HepG2 (cell line): ENCODE measurements around the gene LSMEM2. TPM values are rescaled to one million over a fixed set of nuclear protein-coding genes. Genes with fewer than 3 reads are reported as not detected.

Experiments used
- AGO1 ChIP-seq: fragments of 200-400 bp; formaldehyde crosslinking; IDR thresholded peaks from 2 replicates; pipeline ENCODE4 v1.6.1; 2017; ENCODE audit warnings: mild to moderate bottlenecking, low read depth, low read length, moderate library complexity; ENCODE audit not compliant: poor library complexity, severe bottlenecking
- CBX1 ChIP-seq: IDR thresholded peaks from one replicate; pipeline ENCODE4 v1.6.1; 2016; ENCODE audit warnings: antibody characterized with exemption, low read depth
- FOXK2 ChIP-seq: fragments of 450-650 bp; IDR thresholded peaks from 2 replicates; pipeline ENCODE4 v1.6.1; 2016
- HNF4G ChIP-seq, 2 experiments: sonication (generic) in 1 of 2; formaldehyde crosslinking in 1 of 2; IDR thresholded peaks; 2 replicates each; pipeline versions ENCODE4 v1.4.0 to v1.6.1; 2011 to 2020; ENCODE audit warnings: borderline replicate concordance in 2 of 2, low read depth in 2 of 2, mild to moderate bottlenecking in 2 of 2, low read length in 1 of 2, missing genetic modification reagents in 1 of 2, moderate library complexity in 1 of 2
- IKZF1 ChIP-seq: fragments of 450-650 bp; IDR thresholded peaks from 2 replicates; pipeline ENCODE4 v1.7.1; 2016
- KDM6A ChIP-seq: IDR thresholded peaks from 2 replicates; pipeline ENCODE4 v1.6.1; 2016; ENCODE audit warnings: low read depth
- NFIC ChIP-seq: IDR thresholded peaks from 2 replicates; pipeline ENCODE4 v1.6.1; 2012; ENCODE audit warnings: mild to moderate bottlenecking, low read length, inconsistent platforms
- SIN3B ChIP-seq: fragments of 150-350 bp; IDR thresholded peaks from 2 replicates; pipeline ENCODE4 v1.6.1; 2014; ENCODE audit warnings: low read length
- SKI ChIP-seq: fragments of 450-650 bp; IDR thresholded peaks from one replicate; pipeline ENCODE4 v1.6.1; 2018; ENCODE audit warnings: mild to moderate bottlenecking; ENCODE audit not compliant: partially characterized antibody
- SRSF1 ChIP-seq: fragments of 200-400 bp; formaldehyde crosslinking; optimal IDR thresholded peaks from 2 replicates; pipeline ENCODE3; 2017; ENCODE audit warnings: mild to moderate bottlenecking, low read depth, low read length, moderate library complexity
- TCF12 ChIP-seq, 2 experiments: fragments of 450-650 bp in 1 of 2; sonication (generic) in 1 of 2; formaldehyde crosslinking in 1 of 2; IDR thresholded peaks; 2 replicates each; pipeline versions ENCODE4 v1.6.1 to v1.8.0; 2017 to 2022; ENCODE audit warnings: antibody characterized with exemption in 1 of 2, mild to moderate bottlenecking in 1 of 2, missing genetic modification reagents in 1 of 2, moderate library complexity in 1 of 2
- U2AF2 ChIP-seq: fragments of 200-400 bp; formaldehyde crosslinking; IDR thresholded peaks from 2 replicates; pipeline ENCODE4 v1.6.1; 2017; ENCODE audit warnings: low read depth, mild to moderate bottlenecking, low read length
- YEATS4 ChIP-seq: sonication (generic); formaldehyde crosslinking; IDR thresholded peaks from 2 replicates; pipeline ENCODE4 v1.4.0; 2020; ENCODE audit warnings: missing genetic modification reagents, borderline replicate concordance
- ZNF292 ChIP-seq: sonication (generic); formaldehyde crosslinking; IDR thresholded peaks from 2 replicates; pipeline ENCODE4 v1.8.1; 2022; ENCODE audit warnings: mild to moderate bottlenecking, low read depth, missing genetic modification reagents, borderline replicate concordance
- polyA plus RNA-seq, 8 experiments: library from polyadenylated mRNA; depleted of rRNA in 3 of 8; stranded (reverse) in 7 of 8; unstranded in 1 of 8; fragments of >200 nt; fragmentation: Illumina TruSeq in 4 of 8; extraction: Trizol in 4 of 8; gene quantifications; 2 replicates each; pipeline versions ENCODE4 v1.2.1 to v1.2.3, GENCODE V29; 2011 to 2016; ENCODE audit warnings: low read depth in 4 of 8, missing spikeins in 1 of 8, mixed read lengths in 1 of 8; ENCODE audit not compliant: insufficient read depth in 1 of 8
- total RNA-seq, 5 experiments: library from RNA; depleted of rRNA; stranded (reverse); fragments of >200 nt; fragmentation: Illumina TruSeq; extraction: Trizol; gene quantifications; 2 replicates each; pipeline ENCODE4 v1.2.3, GENCODE V29; 2016; ENCODE audit warnings: low read depth in 1 of 5
- TF ChIP-seq, protein P1 (sequence below): sonication (generic); formaldehyde crosslinking; IDR thresholded peaks from 2 replicates; pipeline ENCODE4 v1.8.0; 2022; ENCODE audit warnings: mild to moderate bottlenecking, missing genetic modification reagents, borderline replicate concordance
- TF ChIP-seq, protein P2 (sequence below): sonication (generic); formaldehyde crosslinking; conservative IDR thresholded peaks from 2 replicates; pipeline ENCODE4 v1.8.0; 2022; ENCODE audit warnings: mild to moderate bottlenecking, moderate library complexity, missing genetic modification reagents
- TF ChIP-seq, protein P3 (sequence below): sonication (generic); formaldehyde crosslinking; IDR thresholded peaks from 2 replicates; pipeline ENCODE4 v1.5.0; 2020; ENCODE audit warnings: mild to moderate bottlenecking, missing genetic modification reagents, borderline replicate concordance
- TF ChIP-seq, protein P4 (sequence below), 2 experiments: sonication (generic) in 1 of 2; formaldehyde crosslinking in 1 of 2; IDR thresholded peaks; 2 replicates each; pipeline versions ENCODE4 v1.4.0 to v1.6.1; 2018 to 2020; ENCODE audit warnings: missing genetic modification reagents in 2 of 2, borderline replicate concordance in 1 of 2, low read depth in 1 of 2, mild to moderate bottlenecking in 1 of 2, missing biosample characterization in 1 of 2

The LSMEM2 gene
- total and polyA plus RNA-seq, 2 of the 13 experiments (the other 11 are each of a cell fraction or from before 2014, with no cell fraction given) = 0.07 to 0.41 TPM

DNA sequence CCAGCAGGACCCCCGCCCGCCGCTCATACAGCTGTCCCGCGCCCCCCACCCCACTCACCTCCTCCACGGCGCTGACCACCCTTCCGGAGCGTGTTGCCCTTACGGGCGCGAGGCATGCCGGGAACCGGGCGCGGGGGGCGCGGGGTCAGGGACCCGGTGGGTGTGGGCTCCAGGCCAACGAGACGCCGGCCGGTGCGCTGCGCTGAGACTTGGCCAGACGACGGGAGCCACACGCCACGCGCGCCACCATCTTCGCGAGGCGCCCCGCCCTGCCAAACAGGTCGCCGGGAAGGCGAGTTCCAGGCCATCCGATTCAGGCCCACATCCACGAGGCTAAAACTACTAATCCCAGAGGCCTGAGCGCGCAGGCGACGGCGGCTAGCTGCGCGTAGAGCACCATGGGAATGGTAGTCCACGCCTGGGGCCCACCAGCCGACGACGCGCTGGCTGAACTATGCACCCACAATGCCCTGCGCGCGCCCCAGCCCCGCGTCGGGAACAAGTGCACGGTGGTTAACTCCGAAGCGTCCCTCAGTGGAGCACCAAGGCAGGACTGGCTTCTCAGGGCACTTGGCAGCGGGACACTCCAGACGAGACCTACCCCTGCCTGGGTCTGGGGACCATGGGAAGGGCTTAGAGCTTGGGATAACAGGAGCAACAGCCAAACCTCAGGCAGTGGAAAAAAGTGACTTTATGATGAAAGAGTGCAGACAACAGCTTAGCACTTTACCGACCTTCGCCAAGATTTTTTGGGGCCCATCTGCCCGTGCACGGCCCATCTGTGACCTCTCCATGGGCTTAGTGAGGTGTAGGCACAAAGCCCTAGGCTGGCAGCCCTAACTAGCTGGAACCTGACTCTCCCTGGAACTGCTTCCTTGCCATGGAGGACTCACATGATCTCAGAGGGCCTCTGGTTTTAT, 13.5 kb downstream of the LSMEM2 start, which contains the start of gene IFRD2 (continued):
- TF ChIP-seq HNF4G (IDR thresholded peaks at IDR 0.05; ENCODE audit: borderline replicate concordance, low read depth, low read length) = 0 out of 2 replicates have a peak, but pooled peaks have one; percentile 5
- TF ChIP-seq HNF4G (CRISPR knock-in tag; IDR thresholded peaks at IDR 0.05; ENCODE audit: borderline replicate concordance, low read depth) = no peak
- TF ChIP-seq, protein P1, sequence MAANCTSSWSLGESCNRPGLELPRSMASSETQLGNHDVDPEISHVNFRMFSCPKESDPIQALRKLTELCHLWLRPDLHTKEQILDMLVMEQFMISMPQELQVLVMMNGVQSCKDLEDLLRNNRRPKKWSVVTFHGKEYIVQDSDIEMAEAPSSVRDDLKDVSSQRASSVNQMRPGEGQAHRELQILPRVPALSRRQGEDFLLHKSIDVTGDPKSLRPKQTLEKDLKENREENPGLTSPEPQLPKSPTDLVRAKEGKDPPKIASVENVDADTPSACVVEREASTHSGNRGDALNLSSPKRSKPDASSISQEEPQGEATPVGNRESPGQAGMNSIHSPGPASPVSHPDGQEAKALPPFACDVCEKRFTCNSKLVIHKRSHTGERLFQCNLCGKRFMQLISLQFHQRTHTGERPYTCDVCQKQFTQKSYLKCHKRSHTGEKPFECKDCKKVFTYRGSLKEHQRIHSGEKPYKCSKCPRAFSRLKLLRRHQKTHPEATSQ = no peak
- TF ChIP-seq KDM6A (CRISPR knock-in tag) = no peak
- peak; percentile 49; the same call in 1 of the 2 replicates for TF ChIP-seq SIN3B
- peak; percentile 82 for TF ChIP-seq AGO1
- TF ChIP-seq, protein P2, sequence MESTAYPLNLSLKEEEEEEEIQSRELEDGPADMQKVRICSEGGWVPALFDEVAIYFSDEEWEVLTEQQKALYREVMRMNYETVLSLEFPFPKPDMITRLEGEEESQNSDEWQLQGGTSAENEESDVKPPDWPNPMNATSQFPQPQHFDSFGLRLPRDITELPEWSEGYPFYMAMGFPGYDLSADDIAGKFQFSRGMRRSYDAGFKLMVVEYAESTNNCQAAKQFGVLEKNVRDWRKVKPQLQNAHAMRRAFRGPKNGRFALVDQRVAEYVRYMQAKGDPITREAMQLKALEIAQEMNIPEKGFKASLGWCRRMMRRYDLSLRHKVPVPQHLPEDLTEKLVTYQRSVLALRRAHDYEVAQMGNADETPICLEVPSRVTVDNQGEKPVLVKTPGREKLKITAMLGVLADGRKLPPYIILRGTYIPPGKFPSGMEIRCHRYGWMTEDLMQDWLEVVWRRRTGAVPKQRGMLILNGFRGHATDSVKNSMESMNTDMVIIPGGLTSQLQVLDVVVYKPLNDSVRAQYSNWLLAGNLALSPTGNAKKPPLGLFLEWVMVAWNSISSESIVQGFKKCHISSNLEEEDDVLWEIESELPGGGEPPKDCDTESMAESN (CRISPR knock-in tag) = 0 out of 2 replicates have a peak, but pooled peaks have one; percentile 68
- TF ChIP-seq YEATS4 (CRISPR knock-in tag) = peak; percentile 53; the same call in 1 of the 2 replicates
- TF ChIP-seq TCF12 (IDR thresholded peaks at IDR 0.05) = no peak
- no peak for TF ChIP-seq TCF12 (CRISPR knock-in tag; IDR thresholded peaks at IDR 0.05)
- TF ChIP-seq, protein P3, sequence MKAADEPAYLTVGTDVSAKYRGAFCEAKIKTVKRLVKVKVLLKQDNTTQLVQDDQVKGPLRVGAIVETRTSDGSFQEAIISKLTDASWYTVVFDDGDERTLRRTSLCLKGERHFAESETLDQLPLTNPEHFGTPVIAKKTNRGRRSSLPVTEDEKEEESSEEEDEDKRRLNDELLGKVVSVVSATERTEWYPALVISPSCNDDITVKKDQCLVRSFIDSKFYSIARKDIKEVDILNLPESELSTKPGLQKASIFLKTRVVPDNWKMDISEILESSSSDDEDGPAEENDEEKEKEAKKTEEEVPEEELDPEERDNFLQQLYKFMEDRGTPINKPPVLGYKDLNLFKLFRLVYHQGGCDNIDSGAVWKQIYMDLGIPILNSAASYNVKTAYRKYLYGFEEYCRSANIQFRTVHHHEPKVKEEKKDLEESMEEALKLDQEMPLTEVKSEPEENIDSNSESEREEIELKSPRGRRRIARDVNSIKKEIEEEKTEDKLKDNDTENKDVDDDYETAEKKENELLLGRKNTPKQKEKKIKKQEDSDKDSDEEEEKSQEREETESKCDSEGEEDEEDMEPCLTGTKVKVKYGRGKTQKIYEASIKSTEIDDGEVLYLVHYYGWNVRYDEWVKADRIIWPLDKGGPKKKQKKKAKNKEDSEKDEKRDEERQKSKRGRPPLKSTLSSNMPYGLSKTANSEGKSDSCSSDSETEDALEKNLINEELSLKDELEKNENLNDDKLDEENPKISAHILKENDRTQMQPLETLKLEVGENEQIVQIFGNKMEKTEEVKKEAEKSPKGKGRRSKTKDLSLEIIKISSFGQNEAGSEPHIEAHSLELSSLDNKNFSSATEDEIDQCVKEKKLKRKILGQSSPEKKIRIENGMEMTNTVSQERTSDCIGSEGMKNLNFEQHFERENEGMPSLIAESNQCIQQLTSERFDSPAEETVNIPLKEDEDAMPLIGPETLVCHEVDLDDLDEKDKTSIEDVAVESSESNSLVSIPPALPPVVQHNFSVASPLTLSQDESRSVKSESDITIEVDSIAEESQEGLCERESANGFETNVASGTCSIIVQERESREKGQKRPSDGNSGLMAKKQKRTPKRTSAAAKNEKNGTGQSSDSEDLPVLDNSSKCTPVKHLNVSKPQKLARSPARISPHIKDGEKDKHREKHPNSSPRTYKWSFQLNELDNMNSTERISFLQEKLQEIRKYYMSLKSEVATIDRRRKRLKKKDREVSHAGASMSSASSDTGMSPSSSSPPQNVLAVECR (CRISPR knock-in tag) = peak; percentile 95
- no peak for TF ChIP-seq NFIC
- no peak for TF ChIP-seq SRSF1
- TF ChIP-seq FOXK2 = no peak; the same call in 1 of the 2 replicates
- no peak for TF ChIP-seq CBX1
- TF ChIP-seq ZNF292 = no peak
- TF ChIP-seq U2AF2 = no peak
- TF ChIP-seq IKZF1 = no peak
- TF ChIP-seq, protein P4, sequence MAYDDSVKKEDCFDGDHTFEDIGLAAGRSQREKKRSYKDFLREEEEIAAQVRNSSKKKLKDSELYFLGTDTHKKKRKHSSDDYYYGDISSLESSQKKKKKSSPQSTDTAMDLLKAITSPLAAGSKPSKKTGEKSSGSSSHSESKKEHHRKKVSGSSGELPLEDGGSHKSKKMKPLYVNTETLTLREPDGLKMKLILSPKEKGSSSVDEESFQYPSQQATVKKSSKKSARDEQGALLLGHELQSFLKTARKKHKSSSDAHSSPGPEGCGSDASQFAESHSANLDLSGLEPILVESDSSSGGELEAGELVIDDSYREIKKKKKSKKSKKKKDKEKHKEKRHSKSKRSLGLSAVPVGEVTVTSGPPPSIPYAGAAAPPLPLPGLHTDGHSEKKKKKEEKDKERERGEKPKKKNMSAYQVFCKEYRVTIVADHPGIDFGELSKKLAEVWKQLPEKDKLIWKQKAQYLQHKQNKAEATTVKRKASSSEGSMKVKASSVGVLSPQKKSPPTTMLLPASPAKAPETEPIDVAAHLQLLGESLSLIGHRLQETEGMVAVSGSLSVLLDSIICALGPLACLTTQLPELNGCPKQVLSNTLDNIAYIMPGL (CRISPR knock-in tag; IDR thresholded peaks at IDR 0.05; ENCODE audit: borderline replicate concordance in 1 of 2, low read depth in 1 of 2) = no peak; a peak in 2 of 4 replicates
- peak; percentile 79 for TF ChIP-seq SKI
